Measurements from ENCODE around the gene NKPD1.

DNA sequence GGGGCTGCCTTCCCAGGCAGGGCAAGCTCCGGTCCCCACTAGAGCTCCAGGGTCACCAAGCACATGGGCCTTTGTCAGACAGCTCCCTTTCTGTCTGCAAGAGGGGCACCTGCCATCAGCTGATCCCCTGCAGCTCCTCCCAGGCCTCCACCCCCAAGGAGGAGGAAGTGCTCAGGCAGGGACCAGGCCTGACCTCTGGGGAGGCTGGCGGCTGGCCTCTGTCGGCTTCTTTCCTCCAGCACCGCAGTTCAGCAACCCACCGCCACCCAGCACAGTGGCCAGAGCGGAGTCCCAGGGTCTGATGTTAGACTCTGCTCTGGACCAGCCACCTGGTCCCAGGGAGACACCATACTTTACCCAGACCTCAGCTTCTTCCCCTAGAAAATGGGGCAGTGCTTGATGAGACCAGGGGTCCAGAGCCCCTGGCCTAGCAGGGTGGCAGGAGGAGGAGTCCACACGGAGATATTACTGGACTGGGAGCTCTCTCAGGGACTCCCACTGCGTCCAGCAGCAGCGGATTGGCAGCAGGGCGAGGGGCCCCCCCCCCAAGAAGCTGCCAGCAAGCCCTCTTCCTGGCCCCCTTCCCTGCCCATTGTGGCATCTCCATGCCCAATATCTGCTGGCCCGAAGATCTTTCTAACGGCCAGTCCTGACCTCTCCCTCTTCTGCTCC, 24.1 kb downstream of the NKPD1 start:
- TF ChIP-seq, protein P1, sequence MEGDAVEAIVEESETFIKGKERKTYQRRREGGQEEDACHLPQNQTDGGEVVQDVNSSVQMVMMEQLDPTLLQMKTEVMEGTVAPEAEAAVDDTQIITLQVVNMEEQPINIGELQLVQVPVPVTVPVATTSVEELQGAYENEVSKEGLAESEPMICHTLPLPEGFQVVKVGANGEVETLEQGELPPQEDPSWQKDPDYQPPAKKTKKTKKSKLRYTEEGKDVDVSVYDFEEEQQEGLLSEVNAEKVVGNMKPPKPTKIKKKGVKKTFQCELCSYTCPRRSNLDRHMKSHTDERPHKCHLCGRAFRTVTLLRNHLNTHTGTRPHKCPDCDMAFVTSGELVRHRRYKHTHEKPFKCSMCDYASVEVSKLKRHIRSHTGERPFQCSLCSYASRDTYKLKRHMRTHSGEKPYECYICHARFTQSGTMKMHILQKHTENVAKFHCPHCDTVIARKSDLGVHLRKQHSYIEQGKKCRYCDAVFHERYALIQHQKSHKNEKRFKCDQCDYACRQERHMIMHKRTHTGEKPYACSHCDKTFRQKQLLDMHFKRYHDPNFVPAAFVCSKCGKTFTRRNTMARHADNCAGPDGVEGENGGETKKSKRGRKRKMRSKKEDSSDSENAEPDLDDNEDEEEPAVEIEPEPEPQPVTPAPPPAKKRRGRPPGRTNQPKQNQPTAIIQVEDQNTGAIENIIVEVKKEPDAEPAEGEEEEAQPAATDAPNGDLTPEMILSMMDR (IDR thresholded peaks at IDR 0.05): no peak
- TF ChIP-seq POLR2AphosphoS5 (IDR thresholded peaks at IDR 0.05) (no peak), POLR2A (IDR thresholded peaks at IDR 0.05) (no peak)

Data from breast epithelium (tissue), 3 donors.